DOHH2 (cell line): ENCODE data around the gene ATP6V0E1.

ENCODE experiments used
- CTCF ChIP-seq: fragments of 200-600 bp; sonication (generic); IDR thresholded peaks from one replicate; pipeline ENCODE4 v1.5.1; 2014; ENCODE audit warnings: antibody characterized with exemption, mild to moderate bottlenecking, low read depth, low read length; ENCODE audit not compliant: poor library complexity, severe bottlenecking
- EZH2phosphoT487 ChIP-seq: fragments of 200-600 bp; sonication (generic); IDR thresholded peaks from 2 replicates; pipeline ENCODE4 v1.6.1; 2017; ENCODE audit warnings: borderline replicate concordance, mild to moderate bottlenecking, antibody characterized with exemption, low read length, moderate library complexity, mixed read lengths

GRCh38 chr5:173042763-173043107, 59.2 kb downstream of the ATP6V0E1 start:
- TF ChIP-seq CTCF (no peak), EZH2phosphoT487 (no peak)
